Fibroblast of lung (primary cell): ENCODE results near the gene MPRIP. TPM values are rescaled to one million over a fixed set of nuclear protein-coding genes. Genes with fewer than 3 reads are reported as not detected.

Experiments
- DNase-seq, 2 donors: peaks; one replicate each; pipeline versions ENCODE4 v3.0.0 to v3.0.0-alpha.2; 2010; ENCODE audit warnings: low read depth in 2 of 2
- H2AFZ ChIP-seq: 2 replicates; pipeline ENCODE4 v1.5.1; 2012; ENCODE audit warnings: low read length, control low read depth, inconsistent platforms
- H3K27ac ChIP-seq: 2 replicates; pipeline ENCODE4 v1.5.1; 2011; ENCODE audit warnings: low read length, control low read depth; ENCODE audit not compliant: insufficient read depth
- H3K27me3 ChIP-seq: 2 replicates; pipeline ENCODE4 v1.5.1; 2011; ENCODE audit warnings: mild to moderate bottlenecking, low read length; ENCODE audit not compliant: control insufficient read depth, insufficient read depth
- H3K36me3 ChIP-seq: 2 replicates; pipeline ENCODE4 v1.5.1; 2011; ENCODE audit warnings: low read length; ENCODE audit not compliant: control insufficient read depth, insufficient read depth
- H3K4me1 ChIP-seq: 2 replicates; pipeline ENCODE4 v1.5.1; 2011; ENCODE audit warnings: low read length; ENCODE audit not compliant: control insufficient read depth, insufficient read depth; ENCODE audit errors: extremely low read depth
- H3K4me2 ChIP-seq: 2 replicates; pipeline ENCODE4 v1.5.1; 2011; ENCODE audit warnings: low read length, control low read depth; ENCODE audit not compliant: insufficient read depth; ENCODE audit errors: extremely low read depth
- H3K4me3 ChIP-seq, 4 experiments: fragments of 200-600 bp in 1 of 4; sonication (generic) in 1 of 4; replicated peaks in 1 of 4; 2 replicates each; pipeline ENCODE4 v1.5.1; 2011 to 2016; ENCODE audit warnings: low read length in 4 of 4, low read depth in 3 of 4, mild to moderate bottlenecking in 3 of 4, control low read depth in 2 of 4, inconsistent platforms in 1 of 4, mixed read lengths in 1 of 4; ENCODE audit not compliant: insufficient read depth in 1 of 4; ENCODE audit errors: control extremely low read depth in 1 of 4
- H3K79me2 ChIP-seq: 2 replicates; pipeline ENCODE4 v1.5.1; 2012; ENCODE audit warnings: mild to moderate bottlenecking, low read length, inconsistent platforms; ENCODE audit not compliant: control insufficient read depth, insufficient read depth
- H3K9ac ChIP-seq: 2 replicates; pipeline ENCODE4 v1.5.1; 2011; ENCODE audit warnings: mild to moderate bottlenecking, low read length, control low read depth; ENCODE audit not compliant: insufficient read depth
- H3K9me3 ChIP-seq: 2 replicates; pipeline ENCODE4 v1.5.1; 2012; ENCODE audit warnings: low read depth, low read length; ENCODE audit not compliant: control insufficient read depth, insufficient read depth
- H4K20me1 ChIP-seq: 2 replicates; pipeline ENCODE4 v1.5.1; 2011; ENCODE audit warnings: low read length; ENCODE audit not compliant: control insufficient read depth, insufficient read depth; ENCODE audit errors: extremely low read depth
- EZH2 ChIP-seq: IDR thresholded peaks from 2 replicates; pipeline ENCODE4 v1.5.1; 2012; ENCODE audit warnings: low read length, control low read depth, mild to moderate bottlenecking; ENCODE audit errors: missing control alignments
- polyA plus RNA-seq, 2 donors: library from polyadenylated mRNA; depleted of rRNA in 1 of 2; stranded (reverse) in 1 of 2; unstranded in 1 of 2; fragments of >200 nt; gene quantifications; 2 replicates each; pipeline ENCODE4 v1.2.1, GENCODE V29; 2011 to 2012; ENCODE audit warnings: missing spikeins in 1 of 2
- total RNA-seq: library from RNA; depleted of rRNA; stranded (reverse); fragments of >200 nt; gene quantifications from 2 replicates; pipeline ENCODE4 v1.2.1, GENCODE V29; 2014
- TF ChIP-seq, protein P1 (sequence below), 2 donors: IDR thresholded peaks in 1 of 2; conservative IDR thresholded peaks in 1 of 2; 1 replicate in 1 of 2; 2 replicates in 1 of 2; pipeline ENCODE4 v1.5.1; 2011 to 2012; ENCODE audit warnings: low read length in 2 of 2, control low read depth in 1 of 2, inconsistent platforms in 1 of 2, low read depth in 1 of 2, mild to moderate bottlenecking in 1 of 2

MPRIP gene
- total and polyA plus RNA-seq, 2 donors (not counting 1 experiment from before 2014, with no cell fraction given), result 104 to 124 TPM

DNA sequence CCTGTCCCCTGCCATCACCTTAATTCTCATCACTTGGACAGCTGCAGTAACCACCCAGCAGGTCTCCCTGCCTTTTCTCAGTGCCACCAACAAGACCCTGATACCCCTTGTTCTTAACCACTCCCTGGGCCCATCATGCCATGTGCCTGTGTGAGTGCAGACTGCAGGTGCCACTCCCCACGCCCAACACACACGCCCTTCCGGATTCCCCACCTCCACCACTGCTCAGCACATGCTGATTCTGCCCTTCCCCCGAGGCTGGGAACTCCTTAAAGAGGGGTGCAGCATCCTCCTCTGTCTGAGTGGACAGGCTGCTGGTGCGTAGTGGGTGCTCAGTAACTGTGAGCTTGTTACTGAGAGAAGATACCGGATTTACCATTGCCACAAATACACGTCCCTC lies 111.5 kb downstream of the MPRIP start:
- Histone ChIP-seq H3K36me3 (peaks cover 37% of the 10 kb centered on the region), H3K9me3 (no peaks in the 10 kb centered on the region), H2AFZ (no peak overlapping the region), H4K20me1 (no peaks in the 10 kb centered on the region), H3K27ac (no peak overlapping the region), H3K79me2 (peaks cover 3% of the 10 kb centered on the region), H3K4me2 (no peak overlapping the region), H3K4me1 (peaks cover 35% of the 10 kb centered on the region), H3K27me3 (no peaks in the 10 kb centered on the region), H3K4me3 (no peak overlapping the region), H3K9ac (no peak overlapping the region)
- DNase-seq, result no peak
- TF ChIP-seq EZH2, result no peak
- TF ChIP-seq, protein P1, sequence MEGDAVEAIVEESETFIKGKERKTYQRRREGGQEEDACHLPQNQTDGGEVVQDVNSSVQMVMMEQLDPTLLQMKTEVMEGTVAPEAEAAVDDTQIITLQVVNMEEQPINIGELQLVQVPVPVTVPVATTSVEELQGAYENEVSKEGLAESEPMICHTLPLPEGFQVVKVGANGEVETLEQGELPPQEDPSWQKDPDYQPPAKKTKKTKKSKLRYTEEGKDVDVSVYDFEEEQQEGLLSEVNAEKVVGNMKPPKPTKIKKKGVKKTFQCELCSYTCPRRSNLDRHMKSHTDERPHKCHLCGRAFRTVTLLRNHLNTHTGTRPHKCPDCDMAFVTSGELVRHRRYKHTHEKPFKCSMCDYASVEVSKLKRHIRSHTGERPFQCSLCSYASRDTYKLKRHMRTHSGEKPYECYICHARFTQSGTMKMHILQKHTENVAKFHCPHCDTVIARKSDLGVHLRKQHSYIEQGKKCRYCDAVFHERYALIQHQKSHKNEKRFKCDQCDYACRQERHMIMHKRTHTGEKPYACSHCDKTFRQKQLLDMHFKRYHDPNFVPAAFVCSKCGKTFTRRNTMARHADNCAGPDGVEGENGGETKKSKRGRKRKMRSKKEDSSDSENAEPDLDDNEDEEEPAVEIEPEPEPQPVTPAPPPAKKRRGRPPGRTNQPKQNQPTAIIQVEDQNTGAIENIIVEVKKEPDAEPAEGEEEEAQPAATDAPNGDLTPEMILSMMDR (conservative IDR thresholded peaks at IDR 0.05 in 1 of 2, IDR thresholded peaks at IDR 0.05 in 1 of 2; ENCODE audit: low read depth in 1 of 2, low read length in 2 of 2), result no peak

DNA sequence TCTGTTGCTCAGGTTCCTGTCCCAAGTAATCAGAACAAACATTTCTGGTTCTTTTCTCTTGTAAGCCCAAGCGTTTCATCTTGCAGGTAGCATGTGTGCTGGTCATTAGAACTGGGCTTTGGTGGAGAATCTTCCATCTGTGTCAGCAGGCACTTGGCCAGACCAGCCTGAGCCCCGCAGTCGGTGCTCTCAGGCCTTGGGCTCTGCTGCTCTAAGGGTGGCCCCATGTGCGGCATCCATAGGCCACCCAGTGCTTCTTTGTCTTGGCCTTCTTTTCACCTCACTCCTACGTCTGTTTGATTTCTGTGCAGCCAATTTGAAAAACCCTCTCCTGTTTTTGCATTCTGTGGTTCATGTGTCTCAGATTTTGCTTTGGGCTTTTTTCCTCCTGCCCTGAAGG lies 112.3 kb downstream of the MPRIP start:
- TF ChIP-seq, protein P1 (conservative IDR thresholded peaks at IDR 0.05 in 1 of 2, IDR thresholded peaks at IDR 0.05 in 1 of 2; ENCODE audit: low read depth in 1 of 2, low read length in 2 of 2), result no peak
- no peak for TF ChIP-seq EZH2
- Histone ChIP-seq H3K27ac (no peak overlapping the region), H3K36me3 (peaks cover 42% of the 10 kb centered on the region), H3K4me1 (peaks cover 35% of the 10 kb centered on the region), H3K27me3 (no peaks in the 10 kb centered on the region), H4K20me1 (no peaks in the 10 kb centered on the region), H2AFZ (no peak overlapping the region), H3K4me3 (no peak overlapping the region), H3K79me2 (peaks cover 3% of the 10 kb centered on the region), H3K9me3 (no peaks in the 10 kb centered on the region), H3K4me2 (no peak overlapping the region), H3K9ac (no peak overlapping the region)
- no peak for DNase-seq

DNA sequence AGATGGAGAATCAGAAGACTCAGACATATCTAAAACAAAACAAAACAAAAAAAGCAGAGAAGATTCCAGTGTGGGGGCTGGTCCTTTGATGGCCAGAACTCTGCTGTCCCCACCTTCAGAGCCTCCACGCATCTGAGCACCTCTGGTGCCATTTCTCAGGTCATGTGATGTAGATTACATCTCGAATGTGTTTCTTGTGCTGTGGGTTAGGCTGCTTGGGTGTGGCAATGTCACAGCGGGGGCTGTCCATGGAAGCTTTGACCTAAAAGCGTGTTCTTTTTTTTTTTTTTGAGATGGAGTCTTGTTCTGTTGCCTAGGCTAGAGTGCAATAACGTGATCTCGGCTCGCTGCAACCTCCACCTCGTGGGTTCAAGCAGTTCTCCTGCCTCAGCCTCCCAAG lies 112.7 kb downstream of the MPRIP start:
- H3K27me3 ChIP-seq, result no peaks in the 10 kb centered on the region
- TF ChIP-seq, protein P1 (conservative IDR thresholded peaks at IDR 0.05 in 1 of 2, IDR thresholded peaks at IDR 0.05 in 1 of 2; ENCODE audit: low read depth in 1 of 2, low read length in 2 of 2), result no peak
- no peak for TF ChIP-seq EZH2
- H3K79me2 ChIP-seq, result peaks cover 3% of the 10 kb centered on the region
- H3K4me3 ChIP-seq, result no peak overlapping the region
- no peak overlapping the region for H3K9ac ChIP-seq
- peaks cover 42% of the 10 kb centered on the region for H3K36me3 ChIP-seq
- H2AFZ ChIP-seq, result no peak overlapping the region
- no peak for DNase-seq
- H3K27ac ChIP-seq, result no peak overlapping the region
- no peaks in the 10 kb centered on the region for H3K9me3 ChIP-seq
- peaks cover 35% of the 10 kb centered on the region for H3K4me1 ChIP-seq
- H4K20me1 ChIP-seq, result no peaks in the 10 kb centered on the region
- no peak overlapping the region for H3K4me2 ChIP-seq
